ENCODE data around the gene C16orf89.
A peak's percentile ranks its signal among the peaks of the same experiment; 100 is the strongest.
"Not testable (repeated sequence)": the region's sequence is repeated elsewhere in the genome, so short reads cannot be mapped to it uniquely, and the experiment has no call there.

Gene C16orf89

DNA sequence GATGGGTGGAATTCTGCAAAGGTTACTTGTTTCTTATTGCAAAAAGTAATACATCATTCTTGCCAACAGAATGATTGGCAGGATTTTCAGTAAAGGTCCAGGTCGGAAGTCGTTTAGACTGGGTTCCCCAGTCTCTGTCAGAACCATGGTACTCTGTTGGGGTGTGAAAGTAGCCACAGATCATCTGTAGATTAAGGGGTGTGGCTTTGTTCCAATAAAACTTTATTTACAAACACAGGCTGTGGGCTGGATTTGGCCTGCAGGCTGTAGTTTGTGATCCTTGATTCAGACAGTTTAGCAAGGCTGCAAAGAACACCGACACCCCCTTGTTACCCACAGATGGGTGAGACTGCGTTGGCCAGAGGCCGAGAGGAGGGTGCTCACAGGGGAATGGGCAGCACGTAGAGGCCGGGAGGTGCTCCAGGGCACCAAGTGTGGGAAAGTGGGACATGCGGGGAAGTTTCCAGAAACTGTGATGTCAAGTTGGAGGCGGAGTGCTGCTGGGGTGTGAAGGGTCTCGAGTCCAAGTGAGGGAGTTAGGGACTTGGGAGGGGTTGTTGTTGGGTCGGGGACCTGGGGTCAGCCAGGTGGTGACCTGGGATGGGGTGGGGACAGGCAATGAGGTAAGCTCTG is 18.5 kb upstream of the C16orf89 start:
- DNase-seq (ENCODE audit: low read depth), result not testable (repeated sequence)

DNA sequence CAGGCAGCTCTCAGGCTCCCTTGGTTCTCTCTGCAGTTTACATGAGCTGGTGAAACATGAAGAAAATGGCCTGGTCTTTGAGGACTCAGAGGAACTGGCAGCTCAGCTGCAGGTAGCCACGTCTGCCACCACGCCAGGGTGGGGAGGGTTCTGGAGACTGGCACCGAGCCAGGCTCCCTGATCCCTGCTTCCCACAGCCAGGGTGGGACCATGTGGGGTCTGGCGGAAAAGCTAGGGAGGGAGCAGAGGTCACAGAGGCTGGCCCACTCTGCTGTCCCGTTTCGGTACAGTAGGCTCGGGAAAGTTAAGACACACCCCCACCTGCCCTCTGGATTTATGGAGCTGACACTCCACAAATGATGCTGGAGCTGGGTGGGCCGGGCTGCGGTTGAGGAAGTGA is 17.9 kb upstream of the C16orf89 start:
- DNase-seq (ENCODE audit: low read depth), result not testable (repeated sequence)

DNA sequence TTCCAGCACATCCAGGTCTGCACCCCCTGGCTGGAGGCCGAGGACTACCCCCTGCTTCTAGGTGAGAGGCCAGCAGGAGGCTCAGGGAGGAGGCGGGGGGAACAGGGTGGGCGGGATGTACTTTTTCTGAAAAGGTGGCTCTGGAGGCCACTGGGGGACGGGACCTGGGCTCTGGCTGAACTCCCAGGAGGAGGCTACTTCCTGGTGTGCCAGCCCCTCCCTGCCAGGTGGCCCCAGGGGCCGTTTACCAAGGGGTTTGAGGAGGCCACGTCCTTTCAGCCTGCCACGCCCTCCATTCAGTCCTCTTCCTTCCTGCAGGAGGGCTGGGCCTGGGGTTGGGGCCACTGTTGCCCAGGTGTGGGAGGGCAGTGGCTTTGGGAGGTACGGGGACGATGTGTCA is 15.2 kb upstream of the C16orf89 start:
- DNase-seq (ENCODE audit: low read depth), result not testable (repeated sequence)

DNA sequence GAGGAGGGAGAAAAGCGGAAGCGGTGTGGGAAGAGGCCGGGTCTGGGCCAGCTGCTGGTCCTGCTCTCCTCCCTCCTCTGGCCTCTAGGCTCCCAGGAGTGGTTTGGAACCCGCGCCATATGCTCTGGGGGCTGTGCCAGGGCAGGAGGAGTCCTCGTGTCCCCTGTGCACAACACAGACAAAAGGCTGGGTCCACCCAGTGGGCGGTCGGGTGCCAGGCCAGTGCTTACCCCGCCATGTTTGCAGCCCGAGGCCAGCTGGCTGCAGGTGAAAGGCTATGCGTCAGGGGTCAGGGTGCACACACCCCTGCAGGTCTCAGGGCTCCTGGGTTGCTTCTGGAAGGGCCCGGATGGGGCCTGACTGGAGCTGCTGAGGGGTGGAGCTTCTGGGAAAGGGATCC is 14.7 kb upstream of the C16orf89 start:
- DNase-seq (ENCODE audit: low read depth), result not testable (repeated sequence)

DNA sequence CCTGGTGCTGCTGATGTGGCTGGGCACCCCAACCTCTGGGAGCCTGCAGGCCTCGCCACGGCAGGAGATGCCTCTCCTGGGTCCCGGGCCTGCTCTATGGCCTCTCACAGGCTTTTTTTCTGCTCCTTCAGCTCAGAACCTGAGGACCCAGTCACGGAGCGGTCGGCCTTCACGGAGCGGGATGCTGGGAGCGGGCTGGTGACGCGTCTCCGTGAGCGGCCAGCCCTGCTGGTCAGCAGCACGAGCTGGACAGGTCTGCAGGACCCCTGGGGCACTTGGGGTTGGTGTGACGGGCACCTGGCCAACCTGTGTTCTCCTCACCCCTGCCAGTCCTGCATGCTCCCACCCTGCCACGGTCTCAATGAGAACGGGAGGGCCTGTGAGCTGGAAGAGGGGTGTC is 12.9 kb upstream of the C16orf89 start:
- no peak for DNase-seq (ENCODE audit: low read depth)

DNA sequence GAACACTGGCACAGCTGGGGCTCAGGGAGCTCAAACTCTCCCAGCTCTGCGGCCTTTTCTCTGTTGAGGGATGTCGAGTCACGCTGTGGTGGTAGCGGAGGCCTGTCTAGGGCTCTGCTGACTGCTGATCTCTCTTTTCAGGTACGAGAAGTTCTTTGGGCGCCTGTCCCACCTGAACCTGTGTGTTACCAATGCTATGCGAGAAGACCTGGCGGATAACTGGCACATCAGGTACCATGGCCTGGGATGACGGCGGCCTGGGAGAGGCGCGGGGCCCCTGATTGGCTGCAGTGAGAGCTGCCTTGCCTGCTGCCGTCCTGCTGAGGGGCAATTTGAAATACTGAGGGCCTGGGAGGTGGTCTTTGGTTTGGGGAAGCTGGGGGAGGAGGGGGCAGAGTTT is 11.5 kb upstream of the C16orf89 start:
- DNase-seq (ENCODE audit: low read depth), result no peak

DNA sequence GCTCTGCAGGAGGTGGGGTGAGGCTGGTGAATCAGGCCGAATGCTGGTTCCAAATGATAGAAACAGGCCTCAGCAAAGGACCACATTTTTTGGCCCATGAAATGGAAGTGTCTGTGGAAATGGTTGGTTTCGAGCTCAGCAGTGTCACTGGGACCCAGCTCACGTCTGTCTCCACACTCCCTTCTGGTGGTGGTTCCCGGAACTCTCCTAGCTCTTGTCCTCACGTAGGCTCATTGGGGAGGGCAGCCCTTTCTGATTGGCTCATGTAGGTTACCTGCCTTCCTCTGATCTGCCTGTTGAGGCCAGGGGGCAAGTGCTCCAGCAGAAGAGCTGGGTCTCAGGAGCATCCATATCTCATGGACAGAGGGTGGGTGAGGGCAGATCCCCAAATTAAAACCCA is 9.9 kb upstream of the C16orf89 start:
- DNase-seq (ENCODE audit: low read depth), result no peak

DNA sequence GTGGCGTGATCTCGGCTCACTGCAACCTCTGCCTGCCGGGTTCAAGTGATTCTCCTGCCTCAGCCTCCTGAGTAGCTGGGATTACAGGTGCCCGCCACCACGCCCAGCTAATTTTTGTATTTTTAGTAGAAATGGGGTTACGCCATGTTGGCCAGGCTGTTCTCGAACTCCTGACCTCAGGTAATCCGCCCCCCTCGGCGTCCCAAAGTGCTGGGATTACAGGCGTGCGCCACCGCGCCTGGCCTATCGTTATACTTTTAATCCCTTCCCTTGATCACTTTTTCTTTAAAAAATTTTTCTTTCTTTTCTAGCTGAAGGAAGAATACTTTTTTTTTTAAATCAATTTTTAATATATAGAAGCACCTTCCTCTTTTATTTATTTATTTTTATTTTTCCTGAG is 8.0 kb upstream of the C16orf89 start:
- not testable (repeated sequence) for DNase-seq (ENCODE audit: low read depth)

DNA sequence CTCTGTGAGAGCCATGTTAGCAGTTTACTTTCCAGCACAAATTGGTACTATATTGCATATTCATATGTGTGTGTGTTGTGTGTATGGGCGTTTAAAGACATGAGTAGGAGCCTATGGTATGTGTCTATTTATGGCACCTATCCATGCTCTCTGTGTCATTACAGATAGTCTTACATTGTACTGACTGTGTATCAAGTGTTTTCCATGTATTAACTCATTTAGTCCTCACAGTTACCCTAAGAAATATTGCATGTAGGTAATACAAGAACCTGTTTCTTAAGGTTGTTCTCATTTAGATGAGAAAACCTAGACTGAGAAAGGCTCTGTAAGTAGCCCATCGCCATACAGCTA is 7.5 kb upstream of the C16orf89 start:
- no peak for DNase-seq (ENCODE audit: low read depth)

DNA sequence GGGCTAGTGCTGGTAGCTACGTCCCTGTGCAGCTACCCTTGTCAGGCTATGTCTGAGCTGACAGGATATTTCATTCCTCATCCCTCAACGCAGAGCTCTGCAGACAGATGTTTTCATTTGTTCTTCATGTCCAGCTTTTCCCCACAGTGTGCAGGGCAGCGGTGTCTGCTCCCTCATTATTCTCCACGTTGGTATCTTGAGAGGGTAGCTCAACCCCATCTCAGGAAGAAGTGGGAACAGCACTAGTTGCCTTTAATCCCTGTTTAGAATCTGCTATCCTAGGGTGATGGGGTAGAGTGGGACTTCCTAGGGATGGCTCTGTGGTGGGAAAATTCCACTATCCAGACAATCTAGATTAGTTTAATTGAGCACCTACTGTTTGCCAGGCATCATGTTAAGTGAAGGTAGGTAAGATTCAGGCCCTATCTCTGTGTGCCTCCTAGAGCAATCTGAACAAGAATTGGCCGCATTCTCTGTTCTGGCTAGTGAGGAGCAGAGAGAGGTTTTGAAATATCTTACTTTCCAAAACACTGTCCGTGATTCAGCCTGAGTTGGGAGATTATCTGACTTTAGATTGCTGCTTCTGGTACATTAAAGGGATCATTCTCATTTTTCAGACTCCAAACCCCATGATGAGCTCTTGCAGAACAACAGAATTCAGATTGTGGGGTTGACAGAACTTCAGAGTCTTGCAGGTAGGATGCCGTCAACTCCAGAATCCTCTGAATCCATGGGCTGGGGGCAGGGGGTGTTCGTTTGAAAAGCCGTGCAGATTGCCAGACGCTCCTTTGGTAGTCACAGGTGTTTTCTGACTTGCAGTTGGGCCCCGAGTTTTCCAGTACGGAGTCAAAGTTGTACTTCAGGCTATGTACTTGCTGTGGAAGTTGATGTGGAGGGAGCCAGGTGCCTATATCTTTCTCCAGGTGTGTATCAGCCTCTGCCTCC is 6.8 kb upstream of the C16orf89 start:
- no peak for DNase-seq (ENCODE audit: low read depth)

DNA sequence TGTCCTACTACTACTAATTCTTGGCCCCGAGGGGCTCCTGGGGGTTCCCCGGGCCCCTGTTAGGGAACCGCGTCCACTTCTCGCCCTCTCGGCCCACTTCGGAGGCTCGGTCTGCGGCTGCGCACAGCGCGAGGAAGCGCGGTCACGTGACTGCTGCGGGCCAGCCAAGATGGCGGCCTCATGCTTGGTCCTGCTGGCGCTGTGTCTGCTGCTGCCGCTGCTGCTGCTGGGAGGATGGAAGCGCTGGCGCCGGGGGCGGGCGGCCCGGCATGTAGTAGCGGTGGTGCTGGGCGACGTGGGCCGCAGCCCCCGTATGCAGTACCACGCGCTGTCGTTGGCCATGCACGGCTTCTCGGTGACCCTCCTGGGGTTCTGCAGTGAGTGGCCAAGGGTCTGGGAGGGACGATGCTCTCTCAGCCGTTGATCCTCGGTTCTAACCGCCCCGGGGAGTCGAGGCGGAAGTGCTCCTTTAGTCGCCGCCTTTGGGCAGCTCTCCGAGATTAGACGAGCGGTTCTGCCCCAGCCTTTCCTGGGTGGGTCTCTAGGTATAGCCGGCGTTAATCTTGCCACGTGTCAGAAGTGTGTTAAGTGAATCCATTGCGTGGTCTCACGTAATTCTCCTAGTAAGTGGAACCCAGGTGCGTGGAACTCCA is 6.1 kb upstream of the C16orf89 start, which contains the start of gene ALG1:
ALG1 (plus strand) TSS at position 163 of the 653 bp plus-strand sequence; CDS start at position 170, 7 bp downstream.
- DNase-seq (ENCODE audit: low read depth), result peak; percentile 78

DNA sequence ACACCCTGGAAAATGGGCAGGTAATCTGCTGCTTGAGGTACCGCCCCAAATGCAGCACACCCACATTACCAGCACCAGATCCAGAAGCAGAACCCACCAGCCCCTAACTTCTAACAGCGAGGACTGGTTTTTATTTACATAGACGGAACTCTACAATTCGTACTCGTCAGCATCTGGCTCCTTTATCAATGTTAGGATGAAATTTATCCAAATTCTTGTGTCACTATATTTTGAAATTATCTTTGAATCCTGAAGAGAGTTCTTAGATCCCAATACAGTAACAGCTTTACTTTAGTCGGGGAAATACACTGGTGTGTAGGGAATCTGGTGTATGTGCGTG is 5.6 kb upstream of the C16orf89 start:
- no peak for DNase-seq (ENCODE audit: low read depth)

DNA sequence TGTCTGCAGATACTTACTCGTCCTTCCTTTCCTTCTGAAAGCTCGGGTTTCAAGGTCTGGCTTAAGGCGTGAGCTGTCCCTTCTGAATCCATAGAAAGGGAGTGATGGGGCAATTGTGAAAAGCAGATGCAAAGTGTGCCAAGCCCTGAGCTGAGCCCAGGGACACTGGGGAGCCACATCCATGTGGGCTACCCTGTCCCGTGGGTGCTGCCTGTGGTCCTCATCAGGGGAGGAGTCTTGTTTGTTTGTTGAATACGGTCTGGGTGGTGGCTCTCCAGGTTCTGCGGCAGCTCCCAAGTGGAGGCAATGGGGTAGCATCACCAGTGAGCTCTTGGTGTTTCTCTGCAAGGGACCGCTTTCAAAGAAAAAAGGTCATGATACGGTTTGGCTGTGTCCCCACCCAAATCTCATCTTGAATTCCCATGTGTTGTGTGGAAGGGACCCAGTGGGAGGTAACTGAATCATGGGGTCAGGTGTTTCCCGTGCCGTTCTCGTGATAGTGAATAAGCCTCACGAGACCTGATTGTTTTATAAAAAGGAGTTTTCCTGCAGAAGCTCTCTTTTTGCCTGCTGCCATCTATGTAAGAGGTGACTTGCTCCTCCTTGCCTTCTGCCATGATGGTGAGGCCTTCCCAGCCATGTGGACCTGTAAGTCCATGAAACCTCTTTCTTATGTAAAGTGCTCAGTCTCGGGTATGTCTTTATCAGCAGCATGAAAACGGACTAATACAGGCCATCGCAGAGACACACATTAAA is 4.9 kb upstream of the C16orf89 start:
- DNase-seq (ENCODE audit: low read depth), result no peak

DNA sequence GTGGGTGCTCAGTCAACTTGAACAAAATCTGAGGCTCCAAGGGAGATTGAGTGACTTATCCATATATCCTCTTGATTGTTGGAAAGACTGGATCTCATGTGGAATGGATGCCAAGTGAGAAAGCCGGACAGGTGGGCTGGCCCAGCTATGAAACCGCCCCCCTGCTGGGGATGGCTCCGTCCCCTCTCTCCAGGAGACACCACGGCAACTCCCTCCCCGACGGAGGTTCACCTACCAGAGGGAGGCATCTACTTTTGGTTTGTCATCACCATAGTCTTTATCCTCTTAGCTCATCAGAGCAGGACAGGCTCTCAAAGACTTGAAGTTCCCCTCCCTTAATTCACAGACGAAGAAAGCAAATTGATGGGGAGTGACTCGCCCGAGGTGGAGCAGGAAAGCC is 4.1 kb upstream of the C16orf89 start:
- no peak for DNase-seq (ENCODE audit: low read depth)

DNA sequence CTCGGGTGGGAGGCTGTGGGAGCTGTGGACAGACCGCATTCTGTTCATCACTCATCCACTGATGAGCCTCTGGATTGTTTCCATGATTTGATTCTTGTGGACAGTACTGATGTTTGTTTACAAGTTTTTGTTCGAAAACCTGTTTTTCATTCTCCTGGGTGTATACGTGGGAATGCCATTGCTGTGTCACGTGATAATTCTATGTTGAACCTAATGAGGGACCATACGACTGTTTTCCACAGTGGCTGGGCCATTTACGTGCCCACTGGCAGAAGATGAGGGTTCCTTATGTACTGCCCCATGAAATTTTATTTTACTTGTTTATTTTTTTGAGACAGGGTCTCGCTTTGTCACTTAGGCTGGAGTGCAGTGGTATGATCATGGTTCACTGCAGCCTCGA is 3.3 kb upstream of the C16orf89 start:
- DNase-seq (ENCODE audit: low read depth), result no peak

DNA sequence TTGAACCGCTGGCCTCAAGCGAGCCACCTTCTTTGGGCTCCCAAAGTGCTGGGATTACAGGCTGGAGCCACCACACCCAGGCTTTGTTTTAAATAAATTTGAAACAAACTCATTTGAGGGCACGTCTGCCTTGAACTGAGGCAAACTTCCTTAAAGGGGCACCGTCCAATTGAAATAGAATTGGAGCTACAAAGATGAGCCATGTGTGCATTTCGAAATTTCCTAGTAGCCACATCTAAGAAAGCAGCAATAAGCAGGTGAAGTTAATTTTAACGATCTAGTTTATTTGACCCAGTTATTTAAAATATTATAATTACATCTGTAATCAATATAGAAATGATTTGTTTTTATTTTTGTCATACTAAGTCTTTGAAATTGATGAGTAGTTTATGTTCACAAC is 755 bp upstream of the C16orf89 start:
- DNase-seq (ENCODE audit: low read depth), result no peak

DNA sequence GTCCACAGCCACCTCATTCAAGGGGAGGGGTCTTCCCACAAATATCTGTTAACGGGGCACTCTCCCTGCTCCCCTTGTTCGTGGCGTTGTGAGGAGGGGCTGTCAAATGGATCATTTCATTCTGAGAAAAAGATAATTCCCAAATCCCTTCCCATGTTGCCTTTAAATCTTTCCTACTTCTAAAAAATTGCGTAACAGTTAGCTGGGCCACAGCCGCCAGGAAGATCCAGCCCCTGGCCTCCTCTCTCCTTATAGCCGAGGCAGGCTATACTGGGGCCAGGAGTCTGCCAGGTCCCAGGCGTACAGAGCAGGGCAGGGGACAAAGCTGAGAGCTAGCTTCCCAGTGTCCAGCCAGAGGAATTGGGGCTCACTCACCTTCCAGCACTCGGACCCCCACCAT is 430 bp downstream of the C16orf89 start:
- no peak for DNase-seq (ENCODE audit: low read depth)

DNA sequence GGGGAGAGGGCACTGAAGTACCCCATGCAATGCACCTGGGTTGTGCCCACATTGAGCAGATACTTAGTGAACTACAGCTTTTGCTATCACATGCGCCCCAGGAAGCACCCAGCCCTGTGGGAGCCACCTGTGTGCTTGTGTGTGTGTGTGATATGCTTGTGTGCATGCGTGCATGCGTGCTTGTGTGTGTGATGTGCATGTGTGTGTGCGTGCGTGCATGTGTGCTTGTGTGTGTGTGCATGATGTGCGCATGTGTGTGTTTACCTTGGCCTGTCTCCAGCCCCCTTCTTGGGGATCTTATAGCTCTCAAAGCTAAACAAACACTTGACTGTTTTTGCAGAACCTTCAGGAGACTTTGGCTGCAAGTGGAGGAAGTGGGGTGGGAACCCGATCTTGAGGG is 841 bp downstream of the C16orf89 start:
- DNase-seq (ENCODE audit: low read depth), result no peak

DNA sequence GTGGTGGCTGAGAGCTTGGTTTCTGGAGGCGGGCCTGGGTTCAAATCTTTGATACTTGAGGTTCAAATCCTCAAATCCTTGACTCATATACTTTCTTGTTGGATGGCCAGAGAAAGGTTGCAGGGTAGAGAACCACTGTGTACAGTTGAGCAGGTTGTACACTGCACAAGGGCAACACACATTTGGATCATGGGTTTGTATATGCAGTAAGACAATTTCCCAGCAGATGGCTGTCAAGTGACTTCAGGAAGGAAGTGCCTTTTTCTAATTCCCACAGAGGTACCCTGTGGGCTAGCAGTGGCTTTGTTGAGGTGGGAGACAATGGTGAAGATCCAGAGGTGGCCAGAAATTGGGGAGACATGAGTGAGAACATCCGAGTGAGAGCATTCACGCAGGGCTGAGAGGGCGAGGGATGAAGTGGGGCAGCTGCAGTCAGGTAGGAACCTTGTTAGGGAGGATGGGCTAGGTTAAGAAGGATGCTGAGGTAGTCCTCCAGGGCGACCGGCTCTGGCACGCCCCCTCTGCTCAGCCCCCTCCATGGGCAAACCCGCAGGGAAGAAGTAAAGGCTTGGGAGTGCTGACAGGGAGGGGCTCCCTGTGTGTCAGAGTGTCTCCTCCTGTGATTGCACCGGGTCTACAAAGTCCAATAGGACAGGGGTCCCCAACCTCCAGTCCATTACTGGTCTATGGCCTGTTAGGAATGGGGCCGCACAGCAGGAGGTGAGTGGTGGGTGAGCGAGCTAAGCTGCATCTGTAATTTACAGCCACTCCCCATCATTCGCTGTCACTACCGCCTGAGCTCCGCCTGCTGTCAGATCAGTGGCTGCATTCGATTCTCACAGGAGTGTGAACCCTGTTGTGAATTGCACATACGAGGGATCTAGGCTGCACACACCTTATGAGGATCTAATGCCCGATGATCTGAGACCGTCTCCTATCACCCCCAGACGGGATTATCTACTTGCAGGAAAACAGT is 2.7 kb downstream of the C16orf89 start:
- DNase-seq (ENCODE audit: low read depth), result no peak

DNA sequence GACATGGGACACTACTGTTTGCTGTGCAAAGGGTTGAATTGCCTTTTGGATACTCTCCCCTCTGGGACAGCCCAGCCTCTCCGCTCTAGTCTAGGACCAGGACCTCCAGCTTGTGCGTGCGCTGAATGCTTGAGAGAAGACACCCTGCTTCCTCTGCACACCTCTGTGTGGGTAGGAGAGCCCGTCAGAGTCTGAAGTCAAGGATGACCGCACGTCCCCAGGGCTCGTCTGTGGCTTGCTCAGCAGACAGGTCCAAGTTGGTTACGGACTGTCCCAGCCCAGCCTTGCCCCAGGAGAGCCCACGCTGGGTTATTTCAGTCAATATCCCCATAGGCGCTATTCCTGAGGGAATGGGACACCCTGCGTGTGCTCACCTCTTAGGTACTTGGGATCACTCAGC is 3.7 kb downstream of the C16orf89 start:
- DNase-seq (ENCODE audit: low read depth), result no peak

DNA sequence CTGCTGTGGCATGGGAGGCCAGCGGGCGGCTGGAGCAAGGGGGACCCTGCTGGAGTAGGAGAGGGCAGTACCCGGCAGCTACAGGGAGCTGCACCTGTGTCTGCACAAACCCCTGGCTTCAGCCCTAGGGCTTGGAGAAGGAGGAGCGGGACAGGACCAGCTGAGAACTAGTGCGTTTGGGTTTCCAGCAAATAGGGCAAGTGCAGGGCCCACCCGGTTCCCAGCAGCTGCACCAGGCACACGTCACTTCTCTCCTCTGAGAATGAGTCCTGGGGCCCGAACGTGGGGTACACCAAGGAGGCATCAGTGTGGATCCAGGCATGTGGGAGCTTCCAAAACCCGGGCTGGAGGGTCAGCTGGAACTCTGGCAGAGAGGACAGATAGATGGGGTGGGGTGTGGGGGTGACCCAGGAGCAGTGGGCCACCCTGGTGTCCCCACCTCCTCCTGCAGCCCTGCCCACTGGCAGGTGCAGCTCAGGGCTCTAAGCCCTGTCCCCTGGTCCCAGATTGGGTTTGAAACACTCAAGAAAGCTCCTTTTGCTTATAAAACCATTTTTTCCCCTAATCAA is 5.6 kb downstream of the C16orf89 start:
- DNase-seq (ENCODE audit: low read depth), result no peak
